Trophoblast cell (in vitro differentiated cells and primary cell): ENCODE results near the gene PALLD.

ENCODE experiments used
- DNase-seq, 2 donors: peaks; one replicate each; pipeline ENCODE4 v3.0.0-alpha.2; 2016
- H2AFZ ChIP-seq: 2 replicates; pipeline ENCODE4 v1.6.1; 2013; ENCODE audit warnings: low read length, moderate library complexity, mild to moderate bottlenecking; ENCODE audit not compliant: insufficient read depth, poor library complexity
- H2AK5ac ChIP-seq: 2 replicates; pipeline ENCODE4 v1.6.1; 2013; ENCODE audit warnings: mild to moderate bottlenecking, low read length
- H2BK120ac ChIP-seq: 2 replicates; pipeline ENCODE4 v1.6.1; 2013; ENCODE audit warnings: low read length, mild to moderate bottlenecking, moderate library complexity; ENCODE audit not compliant: insufficient read depth, poor library complexity
- H2BK12ac ChIP-seq: 2 replicates; pipeline ENCODE4 v1.6.1; 2013; ENCODE audit warnings: mild to moderate bottlenecking, low read length, moderate library complexity
- H2BK5ac ChIP-seq: 2 replicates; pipeline ENCODE4 v1.6.1; 2013; ENCODE audit warnings: low read length, low read depth, moderate library complexity, mild to moderate bottlenecking; ENCODE audit not compliant: poor library complexity
- H3K14ac ChIP-seq: 2 replicates; pipeline ENCODE4 v1.6.1; 2013; ENCODE audit warnings: mild to moderate bottlenecking, low read length
- H3K18ac ChIP-seq: 2 replicates; pipeline ENCODE4 v1.6.1; 2013; ENCODE audit warnings: mild to moderate bottlenecking, low read length
- H3K23ac ChIP-seq: 2 replicates; pipeline ENCODE4 v1.6.1; 2013; ENCODE audit warnings: low read length
- H3K27ac ChIP-seq: 2 replicates; pipeline ENCODE4 v1.5.1; 2013; ENCODE audit warnings: low read depth, mild to moderate bottlenecking, inconsistent platforms, low read length, moderate library complexity
- H3K27me3 ChIP-seq: 2 replicates; pipeline ENCODE4 v1.6.1; 2013; ENCODE audit warnings: inconsistent platforms, mild to moderate bottlenecking, low read length, moderate library complexity; ENCODE audit not compliant: insufficient read depth
- H3K36me3 ChIP-seq, 2 experiments: 1 replicate in 1 of 2; 2 replicates in 1 of 2; pipeline ENCODE4 v1.6.1; 2013; ENCODE audit warnings: low read length in 2 of 2, mild to moderate bottlenecking in 2 of 2, moderate library complexity in 1 of 2; ENCODE audit not compliant: insufficient read depth in 2 of 2, control insufficient read depth in 1 of 2
- H3K4ac ChIP-seq: 2 replicates; pipeline ENCODE4 v1.6.1; 2013; ENCODE audit warnings: low read depth, mild to moderate bottlenecking, low read length, moderate library complexity
- H3K4me1 ChIP-seq, 2 experiments: 1 replicate in 1 of 2; 2 replicates in 1 of 2; pipeline ENCODE4 v1.6.1; 2013; ENCODE audit warnings: low read length in 2 of 2, mild to moderate bottlenecking in 2 of 2, moderate library complexity in 1 of 2; ENCODE audit not compliant: insufficient read depth in 2 of 2, control insufficient read depth in 1 of 2
- H3K4me2 ChIP-seq: 2 replicates; pipeline ENCODE4 v1.6.1; 2013; ENCODE audit warnings: inconsistent platforms, mild to moderate bottlenecking, low read length, moderate library complexity
- H3K4me3 ChIP-seq: 2 replicates; pipeline ENCODE4 v1.5.1; 2013; ENCODE audit warnings: mild to moderate bottlenecking, low read depth, low read length, inconsistent platforms
- H3K79me1 ChIP-seq: one replicate; pipeline ENCODE4 v1.6.1; 2013; ENCODE audit warnings: low read length
- H3K79me2 ChIP-seq: 2 replicates; pipeline ENCODE4 v1.6.1; 2013; ENCODE audit warnings: low read length, mild to moderate bottlenecking; ENCODE audit not compliant: control insufficient read depth, insufficient read depth, poor library complexity
- H3K9ac ChIP-seq: 2 replicates; pipeline ENCODE4 v1.6.1; 2013; ENCODE audit warnings: mild to moderate bottlenecking, low read length
- H3K9me3 ChIP-seq: 2 replicates; pipeline ENCODE4 v1.6.1; 2013; ENCODE audit warnings: low read depth, mild to moderate bottlenecking, control low read depth, inconsistent platforms, low read length; ENCODE audit not compliant: insufficient read depth
- H4K12ac ChIP-seq: 2 replicates; pipeline ENCODE4 v1.6.1; 2013; ENCODE audit warnings: low read depth, mild to moderate bottlenecking, low read length, moderate library complexity
- H4K8ac ChIP-seq: 2 replicates; pipeline ENCODE4 v1.6.1; 2013; ENCODE audit warnings: low read depth, mild to moderate bottlenecking, low read length, moderate library complexity
- H4K91ac ChIP-seq: one replicate; pipeline ENCODE4 v1.6.1; 2013; ENCODE audit warnings: low read depth, mild to moderate bottlenecking, low read length, moderate library complexity
- WGBS: extraction: QIAGEN DNeasy Blood & Tissue Kit; methylation state at CpG from one replicate; pipeline ENCODE4 v1.1.7; 2013; ENCODE audit warnings: missing lambda C conversion rate; ENCODE audit not compliant: insufficient read length, insufficient coverage; ENCODE audit errors: extremely low coverage; 5-methylcytosine and 5-hydroxymethylcytosine counted together

PALLD gene

GRCh38 chr4:168765726-168766125 lies 268.9 kb downstream of the PALLD start:
- H3K18ac ChIP-seq = no peak overlapping the region
- no peak overlapping the region for H3K4me2 ChIP-seq
- no peak overlapping the region for H4K8ac ChIP-seq
- H3K79me1 ChIP-seq = peaks cover 5% of the 10 kb centered on the region
- no peak overlapping the region for H2BK5ac ChIP-seq
- no peak overlapping the region for H2BK12ac ChIP-seq
- no peak overlapping the region for H4K12ac ChIP-seq
- H3K27me3 ChIP-seq = no peaks in the 10 kb centered on the region
- DNase-seq = no peak
- no peak overlapping the region for H3K14ac ChIP-seq
- H3K36me3 ChIP-seq = peaks cover 16 to 21% of the 10 kb centered on the region in 2 experiments
- H2AK5ac ChIP-seq = no peak overlapping the region
- H2AFZ ChIP-seq = no peak overlapping the region
- no peaks in the 10 kb centered on the region for H3K79me2 ChIP-seq
- no peak overlapping the region for H3K4ac ChIP-seq
- no peak overlapping the region for H4K91ac ChIP-seq
- peaks cover 12 to 16% of the 10 kb centered on the region in 2 experiments for H3K4me1 ChIP-seq
- H3K23ac ChIP-seq = no peak overlapping the region
- H3K4me3 ChIP-seq = no peak overlapping the region
- H2BK120ac ChIP-seq = no peak overlapping the region
- no peak overlapping the region for H3K27ac ChIP-seq
- peak overlapping the region; percentile 23 for H3K9ac ChIP-seq
- H3K9me3 ChIP-seq = no peaks in the 10 kb centered on the region

DNA sequence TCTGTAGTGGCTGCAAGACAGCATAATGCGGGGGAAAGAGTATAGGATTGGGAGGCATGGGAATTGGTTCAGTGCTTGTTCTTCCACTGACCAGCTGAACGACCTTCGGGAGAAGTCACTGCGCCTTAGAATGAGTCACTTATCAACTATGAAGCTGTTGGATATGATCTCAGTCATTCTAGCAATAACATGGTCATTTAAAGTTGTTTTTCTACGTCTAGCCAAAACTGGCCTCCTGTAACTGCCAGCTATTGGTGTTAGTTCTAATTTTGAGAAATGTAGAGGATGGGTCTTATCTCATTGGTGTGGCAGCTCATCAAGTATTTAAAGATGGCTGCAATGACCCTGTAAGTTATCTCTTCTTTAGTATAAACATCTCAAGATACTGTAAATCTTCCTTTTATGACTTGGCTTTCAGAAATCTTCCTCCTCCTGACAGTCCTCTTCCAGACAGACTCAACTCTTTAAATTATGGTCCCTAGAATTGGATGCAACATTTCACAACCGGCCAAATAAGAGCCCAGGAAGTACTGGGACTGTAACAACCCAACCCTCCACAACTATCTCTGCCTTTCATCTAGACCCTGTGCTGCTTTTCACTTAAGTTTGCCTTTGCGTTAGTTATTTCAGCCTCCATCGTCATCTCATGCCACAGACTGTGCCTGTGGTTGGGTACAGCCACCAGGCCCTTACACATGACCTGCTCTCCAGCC lies 269.9 kb downstream of the PALLD start:
- Histone ChIP-seq H2AK5ac (no peak overlapping the region), H4K8ac (no peak overlapping the region), H3K4me3 (no peak overlapping the region), H3K79me2 (no peaks in the 10 kb centered on the region), H3K4me1 (peaks cover 12 to 16% of the 10 kb centered on the region in 2 experiments), H3K23ac (no peak overlapping the region), H3K9me3 (no peaks in the 10 kb centered on the region), H2BK120ac (no peak overlapping the region), H3K18ac (peak overlapping the region; percentile 25), H3K79me1 (peaks cover 5% of the 10 kb centered on the region), H2AFZ (no peak overlapping the region), H4K12ac (no peak overlapping the region), H3K4me2 (no peak overlapping the region), H4K91ac (no peak overlapping the region), H3K27me3 (no peaks in the 10 kb centered on the region), H2BK5ac (no peak overlapping the region), H3K27ac (no peak overlapping the region), H3K9ac (no peak overlapping the region), H3K36me3 (peaks cover 19 to 26% of the 10 kb centered on the region in 2 experiments), H3K14ac (no peak overlapping the region), H2BK12ac (peak overlapping the region; percentile 36), H3K4ac (no peak overlapping the region)
- WGBS = no CpG with 5 or more reads among the region's 8 CpGs
- no peak for DNase-seq

- no peak overlapping the region for H4K12ac ChIP-seq
- no peak overlapping the region for H4K8ac ChIP-seq
- H2BK12ac ChIP-seq = no peak overlapping the region
- H3K79me1 ChIP-seq = peaks cover 3% of the 10 kb centered on the region
- no peak overlapping the region for H4K91ac ChIP-seq
- no peak overlapping the region for H3K14ac ChIP-seq
- peak overlapping the region; percentile 70 for H3K27ac ChIP-seq
- no peak overlapping the region for H3K9ac ChIP-seq
- H3K79me2 ChIP-seq = no peaks in the 10 kb centered on the region
- H3K23ac ChIP-seq = no peak overlapping the region
- H2AFZ ChIP-seq = no peak overlapping the region
- no peak for DNase-seq
- H3K4me2 ChIP-seq = no peak overlapping the region
- H3K18ac ChIP-seq = peak overlapping the region; percentile 23
- H3K4me3 ChIP-seq = no peak overlapping the region
- H3K4me1 ChIP-seq = peaks cover 12 to 16% of the 10 kb centered on the region in 2 experiments
- H3K27me3 ChIP-seq = no peaks in the 10 kb centered on the region
- H3K36me3 ChIP-seq = peaks cover 15 to 21% of the 10 kb centered on the region in 2 experiments
- H2BK120ac ChIP-seq = no peak overlapping the region
- no peaks in the 10 kb centered on the region for H3K9me3 ChIP-seq
- H2BK5ac ChIP-seq = peak overlapping the region; percentile 75
- no CpG with 5 or more reads among the region's 4 CpGs for WGBS
- no peak overlapping the region for H2AK5ac ChIP-seq
- no peak overlapping the region for H3K4ac ChIP-seq
Measured at GRCh38 chr4:168769416-168769815, 272.6 kb downstream of the PALLD start.

- WGBS = no CpG with 5 or more reads among the region's 1 CpG
Measured at GRCh38 chr4:168769837-168770236, 273.0 kb downstream of the PALLD start.

More at GRCh38 chr4:168769837-168770236, 273.0 kb downstream of the PALLD start:
- no peaks in the 10 kb centered on the region for H3K9me3 ChIP-seq
- H2BK5ac ChIP-seq = no peak overlapping the region
- H3K4me1 ChIP-seq = peaks cover 12 to 16% of the 10 kb centered on the region in 2 experiments
- peak overlapping the region; percentile 70 for H3K27ac ChIP-seq
- no peaks in the 10 kb centered on the region for H3K27me3 ChIP-seq
- peaks cover 15 to 21% of the 10 kb centered on the region in 2 experiments for H3K36me3 ChIP-seq
- H2AFZ ChIP-seq = no peak overlapping the region
- no peak overlapping the region for H3K18ac ChIP-seq
- H3K23ac ChIP-seq = no peak overlapping the region
- no peak overlapping the region for H4K8ac ChIP-seq
- H3K14ac ChIP-seq = no peak overlapping the region
- H2BK12ac ChIP-seq = no peak overlapping the region
- no peak overlapping the region for H4K12ac ChIP-seq
- peaks cover 3% of the 10 kb centered on the region for H3K79me1 ChIP-seq
- H3K4ac ChIP-seq = no peak overlapping the region
- H2AK5ac ChIP-seq = no peak overlapping the region
- no peak overlapping the region for H3K4me2 ChIP-seq
- H3K79me2 ChIP-seq = no peaks in the 10 kb centered on the region
- H3K4me3 ChIP-seq = no peak overlapping the region
- no peak overlapping the region for H4K91ac ChIP-seq
- no peak overlapping the region for H3K9ac ChIP-seq
- no peak overlapping the region for H2BK120ac ChIP-seq
- DNase-seq = no peak
